Stimulated activated CD4-positive, alpha-beta T cell treated with anti-CD3 and anti-CD28 coated beads, Interleukin-15, amount 100 ng/mL, for 48 hours (primary cell): ENCODE data around the gene ASB12.

ENCODE experiments used
- DNase-seq, 2 donors: peaks; one replicate each; pipeline ENCODE4 v3.0.0-alpha.2; 2020; ENCODE audit warnings: low read depth in 2 of 2

The ASB12 gene

GRCh38 chrX:64186974-64187761, 43.2 kb downstream of the ASB12 start:
- no peak for DNase-seq

- DNase-seq, result no peak
These were observed 46.0 kb downstream of the ASB12 start for GRCh38 chrX:64184396-64184795.

GRCh38 chrX:64182208-64182607, 48.2 kb downstream of the ASB12 start:
- no peak for DNase-seq

GRCh38 chrX:64176876-64177275, 53.5 kb downstream of the ASB12 start:
- no peak for DNase-seq
